ENCODE data around the gene ARID3C.

The ARID3C gene

DNA sequence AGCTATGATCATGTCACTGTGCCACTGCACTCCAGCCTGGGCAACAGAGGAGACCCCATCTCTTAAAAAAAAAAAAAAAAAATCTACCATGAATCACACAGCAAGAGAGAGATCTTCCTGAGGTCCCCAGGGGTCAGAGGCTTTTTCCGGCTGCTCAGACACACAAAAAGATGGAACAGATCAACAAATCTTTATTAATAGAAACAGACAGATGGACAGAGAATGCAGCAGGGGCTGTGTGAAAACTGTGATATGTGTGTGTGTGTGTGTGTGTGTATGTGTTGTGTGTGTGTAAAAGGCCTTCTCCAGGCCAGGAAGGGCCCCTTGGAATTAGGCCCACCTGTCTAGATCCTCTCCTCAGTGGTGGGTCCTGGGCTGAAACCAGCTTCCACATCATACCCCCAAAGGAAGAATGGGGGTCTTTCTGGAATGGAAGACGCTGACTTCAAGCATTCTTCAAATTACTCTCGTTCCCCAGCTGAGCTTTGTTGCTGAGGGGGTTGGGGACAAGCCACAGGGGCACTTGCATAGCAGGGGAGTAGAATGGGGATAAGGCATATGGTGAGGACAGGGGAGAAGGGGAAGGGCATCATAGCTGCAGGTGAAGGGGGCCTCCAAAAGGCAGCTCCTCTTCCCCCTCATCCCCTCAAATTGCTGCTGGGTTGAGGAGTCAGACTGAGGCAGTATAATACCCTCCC is 5.8 kb upstream of the ARID3C start:
- no peak overlapping the region for H3K4me3 ChIP-seq (ENCODE audit: low read depth, low read length)
- TF ChIP-seq, protein P1, sequence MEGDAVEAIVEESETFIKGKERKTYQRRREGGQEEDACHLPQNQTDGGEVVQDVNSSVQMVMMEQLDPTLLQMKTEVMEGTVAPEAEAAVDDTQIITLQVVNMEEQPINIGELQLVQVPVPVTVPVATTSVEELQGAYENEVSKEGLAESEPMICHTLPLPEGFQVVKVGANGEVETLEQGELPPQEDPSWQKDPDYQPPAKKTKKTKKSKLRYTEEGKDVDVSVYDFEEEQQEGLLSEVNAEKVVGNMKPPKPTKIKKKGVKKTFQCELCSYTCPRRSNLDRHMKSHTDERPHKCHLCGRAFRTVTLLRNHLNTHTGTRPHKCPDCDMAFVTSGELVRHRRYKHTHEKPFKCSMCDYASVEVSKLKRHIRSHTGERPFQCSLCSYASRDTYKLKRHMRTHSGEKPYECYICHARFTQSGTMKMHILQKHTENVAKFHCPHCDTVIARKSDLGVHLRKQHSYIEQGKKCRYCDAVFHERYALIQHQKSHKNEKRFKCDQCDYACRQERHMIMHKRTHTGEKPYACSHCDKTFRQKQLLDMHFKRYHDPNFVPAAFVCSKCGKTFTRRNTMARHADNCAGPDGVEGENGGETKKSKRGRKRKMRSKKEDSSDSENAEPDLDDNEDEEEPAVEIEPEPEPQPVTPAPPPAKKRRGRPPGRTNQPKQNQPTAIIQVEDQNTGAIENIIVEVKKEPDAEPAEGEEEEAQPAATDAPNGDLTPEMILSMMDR (IDR thresholded peaks at IDR 0.05; ENCODE audit: low read depth, low read length), result no peak

DNA sequence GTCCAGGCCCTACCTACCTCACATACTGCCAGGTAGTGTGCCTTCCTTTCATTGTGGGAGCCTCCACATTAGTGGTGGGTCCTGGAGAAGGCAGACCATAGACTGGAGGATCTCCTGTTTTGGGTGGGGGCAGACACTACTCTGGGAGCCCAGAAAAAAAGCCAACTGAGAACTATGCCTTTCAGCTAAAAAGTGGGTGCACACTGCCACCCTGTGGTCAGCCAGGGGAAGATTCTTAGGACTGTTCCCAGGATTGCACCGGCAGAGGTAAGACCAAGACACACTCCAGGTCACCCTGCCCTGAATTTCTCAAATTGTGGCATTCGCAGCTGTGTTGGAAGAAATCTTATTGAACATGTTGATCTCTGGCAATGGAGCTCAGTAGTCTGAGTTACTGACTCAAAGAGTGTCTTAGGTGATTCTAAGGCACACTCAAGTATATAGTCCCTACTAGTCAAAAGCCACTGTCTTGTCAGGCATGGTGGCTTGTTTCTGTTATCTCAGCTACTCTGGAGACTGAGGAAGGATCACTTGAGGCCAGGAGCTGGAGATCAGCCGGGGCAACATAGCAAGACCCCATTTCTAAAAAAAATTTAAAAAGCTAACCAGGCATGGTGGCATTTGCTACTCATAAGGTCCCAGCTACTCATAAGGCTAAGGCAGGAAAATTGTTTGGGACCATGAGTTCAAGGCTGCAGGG is 5.1 kb upstream of the ARID3C start:
- TF ChIP-seq, protein P1 (IDR thresholded peaks at IDR 0.05; ENCODE audit: low read depth, low read length), result peak; percentile 83
- no peak overlapping the region for H3K4me3 ChIP-seq (ENCODE audit: low read depth, low read length)

DNA sequence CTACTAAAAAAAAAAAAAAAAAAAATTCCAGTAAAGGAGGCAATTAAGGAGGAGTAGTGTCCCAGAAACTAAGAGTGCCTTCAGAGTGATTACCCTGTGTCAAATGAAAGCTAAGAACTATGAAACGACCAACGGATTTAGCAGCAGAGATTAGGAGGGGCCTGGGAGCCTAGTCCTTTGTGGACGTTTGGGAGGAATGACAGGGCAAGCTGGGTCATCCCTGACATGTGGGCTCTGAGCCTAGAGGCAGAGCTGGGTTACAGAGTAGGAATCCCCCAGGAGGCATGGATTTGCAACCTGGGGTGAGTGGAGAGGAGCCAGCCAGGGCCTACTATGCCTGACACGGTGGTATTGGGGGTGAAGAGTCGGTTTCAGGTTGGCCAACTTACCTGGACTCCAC is 4.3 kb upstream of the ARID3C start:
- H3K4me3 ChIP-seq (ENCODE audit: low read depth, low read length), result no peak overlapping the region
- TF ChIP-seq, protein P1 (IDR thresholded peaks at IDR 0.05; ENCODE audit: low read depth, low read length), result no peak

- TF ChIP-seq, protein P1 (IDR thresholded peaks at IDR 0.05; ENCODE audit: low read depth, low read length), result no peak
- no peak overlapping the region for H3K4me3 ChIP-seq (ENCODE audit: low read depth, low read length)
Observed at GRCh38 chr9:34630402-34631154, 1.7 kb upstream of the ARID3C start.

DNA sequence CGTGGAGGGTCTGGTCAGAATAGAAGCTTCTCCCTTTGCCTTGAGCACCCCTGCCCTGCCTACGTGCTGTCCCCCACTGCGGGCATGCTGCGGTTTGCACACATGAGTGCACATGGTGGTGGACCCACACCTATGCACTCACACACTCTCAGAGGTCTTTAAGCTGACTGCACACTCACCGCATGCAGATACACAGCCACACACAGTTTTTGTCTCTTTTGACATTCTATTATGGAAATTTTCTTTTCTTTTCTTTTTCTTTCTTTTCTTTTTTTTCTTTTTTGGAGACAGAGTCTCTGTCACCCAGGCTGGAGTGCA is 584 bp upstream of the ARID3C start:
- TF ChIP-seq, protein P1 (IDR thresholded peaks at IDR 0.05; ENCODE audit: low read depth, low read length), result no peak
- H3K4me3 ChIP-seq (ENCODE audit: low read depth, low read length), result no peak overlapping the region

- H3K4me3 ChIP-seq (ENCODE audit: low read depth, low read length), result no peak overlapping the region
- TF ChIP-seq, protein P1 (IDR thresholded peaks at IDR 0.05; ENCODE audit: low read depth, low read length), result no peak
Observed at GRCh38 chr9:34627716-34628655, 880 bp downstream of the ARID3C start.
